ENCODE measurements around the gene SPATA13. TPM values are rescaled to one million over a fixed set of nuclear protein-coding genes. Genes with fewer than 3 reads are reported as not detected.

SPATA13 gene
- total RNA-seq, 1 donor from 2014 or later: 38.2 TPM

DNA sequence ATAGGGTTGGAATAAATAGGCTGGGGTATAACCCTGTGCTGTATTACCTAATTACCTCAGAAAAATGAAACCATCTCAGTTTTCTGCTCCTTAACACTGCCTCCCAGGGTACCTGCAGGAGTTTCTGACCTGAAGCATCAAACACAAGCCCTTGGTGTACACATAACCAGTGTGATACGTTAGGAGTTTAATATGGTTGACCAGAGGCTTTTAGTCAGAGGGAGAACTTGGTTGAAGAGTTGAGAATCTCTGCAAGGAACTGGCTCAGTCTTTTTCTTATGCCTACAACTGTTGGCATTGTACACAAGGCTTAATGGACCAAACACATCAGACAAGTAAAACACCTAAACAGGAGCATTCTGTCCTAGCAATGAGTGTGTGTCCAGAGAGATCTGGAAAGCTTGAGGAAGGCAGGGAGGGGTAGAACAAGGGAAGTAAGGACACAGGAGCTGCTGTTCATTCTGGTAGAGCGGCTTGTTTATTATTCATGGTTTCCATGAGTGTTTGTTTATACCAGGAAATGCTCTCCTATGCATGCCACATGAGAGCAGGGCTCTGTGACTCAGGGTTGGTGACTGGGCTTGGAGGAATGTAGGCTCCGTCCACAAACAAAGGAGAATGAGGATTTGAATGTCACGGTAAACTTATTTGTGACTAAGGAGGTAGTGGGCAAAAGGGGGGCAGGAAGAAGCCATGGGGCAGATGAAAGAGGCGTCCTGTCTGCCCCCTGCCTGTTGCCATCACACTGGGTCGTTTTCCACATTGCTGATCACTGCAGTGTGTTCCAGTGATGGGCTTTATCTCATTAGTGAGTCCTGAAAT is 11.9 kb upstream of the SPATA13 start:
- TF ChIP-seq, protein P1, sequence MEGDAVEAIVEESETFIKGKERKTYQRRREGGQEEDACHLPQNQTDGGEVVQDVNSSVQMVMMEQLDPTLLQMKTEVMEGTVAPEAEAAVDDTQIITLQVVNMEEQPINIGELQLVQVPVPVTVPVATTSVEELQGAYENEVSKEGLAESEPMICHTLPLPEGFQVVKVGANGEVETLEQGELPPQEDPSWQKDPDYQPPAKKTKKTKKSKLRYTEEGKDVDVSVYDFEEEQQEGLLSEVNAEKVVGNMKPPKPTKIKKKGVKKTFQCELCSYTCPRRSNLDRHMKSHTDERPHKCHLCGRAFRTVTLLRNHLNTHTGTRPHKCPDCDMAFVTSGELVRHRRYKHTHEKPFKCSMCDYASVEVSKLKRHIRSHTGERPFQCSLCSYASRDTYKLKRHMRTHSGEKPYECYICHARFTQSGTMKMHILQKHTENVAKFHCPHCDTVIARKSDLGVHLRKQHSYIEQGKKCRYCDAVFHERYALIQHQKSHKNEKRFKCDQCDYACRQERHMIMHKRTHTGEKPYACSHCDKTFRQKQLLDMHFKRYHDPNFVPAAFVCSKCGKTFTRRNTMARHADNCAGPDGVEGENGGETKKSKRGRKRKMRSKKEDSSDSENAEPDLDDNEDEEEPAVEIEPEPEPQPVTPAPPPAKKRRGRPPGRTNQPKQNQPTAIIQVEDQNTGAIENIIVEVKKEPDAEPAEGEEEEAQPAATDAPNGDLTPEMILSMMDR (IDR thresholded peaks at IDR 0.05): no peak
- no peak for DNase-seq (ENCODE audit: low spot score in 2 of 2)
- Histone ChIP-seq H3K4me3 (no peak overlapping the region), H3K36me3 (no peaks in the 10 kb centered on the region), H3K27me3 (no peaks in the 10 kb centered on the region), H3K27ac (no peak overlapping the region), H3K4me1 (no peaks in the 10 kb centered on the region), H3K9me3 (no peaks in the 10 kb centered on the region)
- intact Hi-C loops (cut with DNase I): no loop called here

DNA sequence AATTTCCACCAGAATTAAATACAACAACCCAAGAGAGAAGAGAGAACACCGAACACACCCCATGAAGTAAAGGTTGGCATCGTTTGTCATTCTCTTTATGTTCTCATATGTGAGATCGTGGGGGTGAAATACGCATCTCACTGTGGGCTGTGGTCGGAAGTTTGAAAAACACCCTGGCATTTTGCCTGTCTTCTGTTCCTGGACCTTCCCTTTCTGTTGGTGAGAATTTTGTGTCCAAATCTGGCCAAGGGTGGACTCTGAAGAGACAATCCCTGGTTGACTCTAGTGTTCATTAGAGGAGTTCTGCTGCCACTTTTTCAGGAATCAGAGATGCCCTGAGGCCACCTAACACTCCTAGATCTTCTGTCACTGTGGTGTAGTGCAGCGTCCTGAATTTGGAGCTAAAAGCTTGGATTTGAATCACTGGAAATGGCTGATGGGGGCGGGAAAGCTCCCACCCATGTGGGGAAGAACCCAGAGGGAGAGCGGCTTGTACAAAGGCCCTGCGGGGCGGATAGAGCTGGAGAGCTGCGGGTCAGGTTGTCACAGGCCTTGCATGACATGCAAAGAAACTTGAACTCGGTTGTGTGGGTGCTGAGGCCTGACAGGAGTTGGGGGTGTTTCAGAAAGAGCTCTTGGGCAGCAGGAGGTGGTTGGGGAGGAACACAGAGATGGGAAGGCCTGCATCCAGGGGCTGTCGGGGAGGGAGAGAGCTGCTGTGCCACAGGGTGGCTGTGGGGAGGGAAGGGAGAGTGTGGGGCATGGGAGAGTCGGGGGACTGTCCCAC is 11.1 kb upstream of the SPATA13 start:
- H3K27me3 ChIP-seq: no peaks in the 10 kb centered on the region
- TF ChIP-seq, protein P1 (IDR thresholded peaks at IDR 0.05): no peak
- intact Hi-C loops (cut with DNase I): no loop called here
- H3K27ac ChIP-seq: no peak overlapping the region
- no peaks in the 10 kb centered on the region for H3K36me3 ChIP-seq
- no peaks in the 10 kb centered on the region for H3K4me1 ChIP-seq
- H3K9me3 ChIP-seq: no peaks in the 10 kb centered on the region
- H3K4me3 ChIP-seq: no peak overlapping the region
- DNase-seq (ENCODE audit: low spot score in 2 of 2): no peak

DNA sequence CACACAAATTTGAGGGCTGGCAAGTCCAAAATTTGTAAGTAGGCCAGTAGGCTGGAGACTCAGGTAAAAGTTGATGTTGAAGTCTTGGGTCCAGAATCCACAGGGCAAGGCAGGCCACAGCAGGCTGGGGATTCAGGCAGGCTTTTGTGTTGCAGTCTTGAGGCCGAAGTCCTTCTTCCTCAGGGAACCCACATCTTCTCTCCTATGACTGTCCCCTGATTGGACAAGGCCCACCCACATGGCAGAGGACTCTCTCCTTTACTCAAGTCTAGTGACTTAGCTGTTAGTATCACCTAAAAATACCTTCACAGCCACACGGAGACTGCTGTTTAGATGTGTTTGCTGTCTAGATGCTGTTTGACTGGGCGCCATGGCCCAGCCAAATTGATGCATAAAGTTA is 9.9 kb upstream of the SPATA13 start:
- Histone ChIP-seq H3K4me3 (no peak overlapping the region), H3K9me3 (no peaks in the 10 kb centered on the region), H3K27ac (no peak overlapping the region), H3K36me3 (no peaks in the 10 kb centered on the region), H3K27me3 (no peaks in the 10 kb centered on the region), H3K4me1 (no peaks in the 10 kb centered on the region)
- TF ChIP-seq, protein P1 (IDR thresholded peaks at IDR 0.05): no peak
- DNase-seq (ENCODE audit: low spot score in 2 of 2): no peak
- intact Hi-C loops (cut with DNase I): no loop called here

DNA sequence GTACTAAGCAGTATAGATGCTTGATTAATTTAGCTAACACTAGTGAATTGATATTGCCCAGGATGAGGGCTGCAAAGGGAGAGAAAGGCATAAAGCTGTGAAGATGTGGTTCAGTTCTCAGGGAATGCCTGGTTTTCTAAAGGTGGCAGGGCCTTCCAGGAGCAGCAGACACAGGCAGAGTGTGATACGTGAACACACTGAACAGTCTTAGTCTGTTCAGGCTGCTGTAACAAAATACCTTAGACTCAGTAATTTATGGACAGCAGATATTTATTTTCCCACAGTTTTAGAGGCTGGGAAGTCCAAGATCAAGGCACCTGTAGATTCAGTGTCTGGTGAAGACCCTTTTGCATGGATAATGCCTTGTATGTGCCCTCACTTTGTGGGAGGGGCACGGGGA is 8.7 kb upstream of the SPATA13 start:
- H3K36me3 ChIP-seq: no peaks in the 10 kb centered on the region
- H3K27me3 ChIP-seq: no peaks in the 10 kb centered on the region
- TF ChIP-seq, protein P1 (IDR thresholded peaks at IDR 0.05): no peak
- intact Hi-C loops (cut with DNase I): no loop called here
- DNase-seq (ENCODE audit: low spot score in 2 of 2): no peak
- H3K9me3 ChIP-seq: no peaks in the 10 kb centered on the region
- no peak overlapping the region for H3K4me3 ChIP-seq
- no peak overlapping the region for H3K27ac ChIP-seq
- H3K4me1 ChIP-seq: no peaks in the 10 kb centered on the region

DNA sequence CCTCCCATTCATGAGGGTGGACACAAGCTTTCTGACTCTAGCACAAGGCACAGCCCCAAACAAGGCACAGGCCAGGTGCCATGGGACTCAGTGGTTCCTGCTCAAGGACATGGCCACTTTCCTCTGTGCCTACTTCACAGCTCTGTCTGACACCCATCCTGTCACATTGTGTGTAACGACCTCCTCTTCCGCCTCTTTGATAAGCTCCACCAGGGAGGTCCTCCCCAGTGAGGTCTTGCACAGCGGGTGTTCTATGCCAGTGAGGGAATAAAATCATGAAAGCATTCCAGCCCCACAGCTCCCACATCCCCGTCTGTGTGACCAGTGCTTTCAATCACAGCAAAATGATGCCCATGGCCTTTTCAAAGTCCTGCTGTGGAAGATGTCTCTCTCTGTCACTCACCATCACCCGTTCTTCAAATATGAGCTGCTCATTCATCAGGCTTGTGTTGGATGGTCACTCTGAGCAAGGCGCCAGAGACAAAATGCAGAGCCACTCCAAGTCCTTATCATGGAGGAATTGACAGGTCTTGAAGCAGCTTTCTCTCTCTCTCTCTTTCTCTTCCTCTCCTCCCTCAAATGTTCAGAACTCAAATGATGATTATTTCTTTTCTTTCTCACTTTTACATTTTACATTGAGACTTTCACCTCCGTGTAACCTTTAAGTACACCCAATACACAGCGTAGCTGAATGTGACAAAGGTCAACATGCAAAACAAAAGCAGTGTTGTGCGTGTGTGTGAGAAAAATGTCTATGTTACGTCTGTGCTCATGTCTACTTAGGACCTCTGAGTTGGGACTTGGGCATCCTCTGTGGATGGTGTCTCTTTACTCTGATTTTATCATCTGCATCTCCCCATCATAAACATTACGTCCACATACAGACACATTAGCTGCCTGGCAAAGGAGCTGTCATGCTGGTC is 8.0 kb upstream of the SPATA13 start:
- H3K9me3 ChIP-seq: no peaks in the 10 kb centered on the region
- no peaks in the 10 kb centered on the region for H3K36me3 ChIP-seq
- no peak overlapping the region for H3K4me3 ChIP-seq
- TF ChIP-seq, protein P1 (IDR thresholded peaks at IDR 0.05): no peak
- H3K27ac ChIP-seq: no peak overlapping the region
- no peak for DNase-seq (ENCODE audit: low spot score in 2 of 2)
- H3K4me1 ChIP-seq: no peaks in the 10 kb centered on the region
- no peaks in the 10 kb centered on the region for H3K27me3 ChIP-seq
- intact Hi-C loops (cut with DNase I): no loop called here

All from ascending aorta (tissue), 2 donors.